HCT116 (cell line): Measurements from ENCODE around the gene EFL1. TPM values are rescaled to one million over a fixed set of nuclear protein-coding genes. Genes with fewer than 3 reads are reported as not detected.

Source experiments
- ATAC-seq: fragments of 200-7000 bp; cut with Tn5 transposase; 2 replicates; pipeline ENCODE4 v1.9.1; 2020; ENCODE audit warnings: mild to moderate bottlenecking, moderate library complexity
- BruUV-seq: library from RNA; stranded (reverse); fragments of 400-500 nt; replicated peaks from 2 replicates; lab custom pipeline; 2021; lab: Mats Ljungman, UMichigan
- CTCF ChIA-PET: fragments of 300-600 bp; sonication (Branson Sonifier 250); formaldehyde crosslinking; loops from one replicate; lab custom pipeline; 2021; ENCODE audit warnings: antibody characterized with exemption; lab: Charles Lee
- POLR2A ChIA-PET: fragments of 300-600, 350-600 bp; sonication (Branson Sonifier 250); formaldehyde crosslinking; loops from one replicate; lab custom pipeline; 2021; ENCODE audit warnings: antibody characterized with exemption; lab: Charles Lee
- RAD21 ChIA-PET, 2 experiments: fragments of 300-600 bp; sonication (Branson Sonifier 250); formaldehyde crosslinking; loops; one replicate each; lab custom pipeline; 2023; ENCODE audit warnings: low total read pairs in 2 of 2; ENCODE audit not compliant: uncharacterized antibody in 2 of 2, unreplicated experiment in 2 of 2, low non-redundant PET in 1 of 2; lab: Charles Lee
- DNase-seq: peaks from one replicate; pipeline ENCODE4 v3.0.0-alpha.2; 2010; ENCODE audit warnings: low read depth, low spot score
- H2AFZ ChIP-seq: fragments of 200-600 bp; shearing (Covaris generic), sonication (generic); 2 replicates; pipeline ENCODE4 v1.6.1; 2017; ENCODE audit warnings: low read depth, mixed run types, mixed read lengths, antibody characterized with exemption, low read length; ENCODE audit not compliant: poor library complexity, severe bottlenecking
- H3K27ac ChIP-seq: 2 replicates; pipeline ENCODE4 v1.5.1; 2012; ENCODE audit warnings: low read depth, low read length
- H3K27me3 ChIP-seq: fragments of 200-600 bp; sonication (generic); 2 replicates; pipeline ENCODE4 v1.6.1; 2016; ENCODE audit warnings: mixed run types, low read length, mixed read lengths; ENCODE audit not compliant: insufficient read depth
- H3K36me3 ChIP-seq, 2 experiments: fragments of 200-500 bp in 1 of 2; fragments of 200-600 bp in 1 of 2; sonication (Bioruptor generic) in 1 of 2; sonication (generic) in 1 of 2; 2 replicates each; pipeline versions ENCODE4 v1.5.1 to v1.6.1; 2014 to 2016; ENCODE audit warnings: low read length in 2 of 2, inconsistent platforms in 1 of 2, mixed read lengths in 1 of 2, mixed run types in 1 of 2; ENCODE audit not compliant: insufficient read depth in 2 of 2, control insufficient read depth in 1 of 2
- H3K4me1 ChIP-seq, 2 experiments: fragments of 200-600 bp in 1 of 2; sonication (generic) in 1 of 2; 2 replicates each; pipeline versions ENCODE4 v1.5.1 to v1.6.1; 2012 to 2017; ENCODE audit warnings: low read length in 2 of 2, inconsistent platforms in 1 of 2, mild to moderate bottlenecking in 1 of 2, mixed read lengths in 1 of 2, mixed run types in 1 of 2, moderate library complexity in 1 of 2; ENCODE audit not compliant: insufficient read depth in 2 of 2, control insufficient read depth in 1 of 2
- H3K4me2 ChIP-seq: fragments of 200-600 bp; sonication (generic); 2 replicates; pipeline ENCODE4 v1.6.1; 2017; ENCODE audit warnings: mixed run types, low read length, mixed read lengths
- H3K4me3 ChIP-seq, 2 experiments: fragments of 200-600 bp in 1 of 2; sonication (generic) in 1 of 2; replicated peaks in 1 of 2; 2 replicates each; pipeline ENCODE4 v1.5.1; 2011 to 2016; ENCODE audit warnings: low read length in 2 of 2, control low read depth in 1 of 2, low read depth in 1 of 2, mild to moderate bottlenecking in 1 of 2, mixed read lengths in 1 of 2, mixed run types in 1 of 2
- H3K79me2 ChIP-seq: fragments of 200-600 bp; sonication (generic); 2 replicates; pipeline ENCODE4 v1.6.1; 2017; ENCODE audit warnings: mild to moderate bottlenecking, mixed run types, low read length, moderate library complexity, mixed read lengths; ENCODE audit not compliant: insufficient read depth
- H3K9ac ChIP-seq: fragments of 200-600 bp; sonication (generic); 2 replicates; pipeline ENCODE4 v1.6.1; 2016; ENCODE audit warnings: low read length, mixed read lengths
- H3K9me2 ChIP-seq: fragments of 200-600 bp; sonication (generic), shearing (Covaris generic); 2 replicates; pipeline ENCODE4 v1.6.1; 2017; ENCODE audit warnings: mixed run types, mild to moderate bottlenecking, moderate library complexity; ENCODE audit not compliant: insufficient read depth
- H3K9me3 ChIP-seq, 2 experiments: fragments of 200-500 bp in 1 of 2; fragments of 200-600 bp in 1 of 2; sonication (Bioruptor generic) in 1 of 2; sonication (generic) in 1 of 2; 2 replicates each; pipeline ENCODE4 v1.6.1; 2014 to 2017; ENCODE audit warnings: low read length in 2 of 2, mixed read lengths in 2 of 2, inconsistent platforms in 1 of 2, low read depth in 1 of 2, mild to moderate bottlenecking in 1 of 2, mixed run types in 1 of 2, moderate library complexity in 1 of 2; ENCODE audit not compliant: control insufficient read depth in 1 of 2, insufficient read depth in 1 of 2
- H4K20me1 ChIP-seq: fragments of 200-600 bp; sonication (generic), shearing (Covaris generic); 2 replicates; pipeline ENCODE4 v1.6.1; 2017; ENCODE audit warnings: mixed run types, mild to moderate bottlenecking, moderate library complexity; ENCODE audit not compliant: insufficient read depth
- CBX3 ChIP-seq: IDR thresholded peaks from 2 replicates; pipeline ENCODE4 v1.6.1; 2012; ENCODE audit warnings: low read depth
- ELF1 ChIP-seq: IDR thresholded peaks from 2 replicates; pipeline ENCODE4 v1.6.1; 2012; ENCODE audit warnings: low read depth, borderline replicate concordance
- EZH2 ChIP-seq: fragments of 200-600 bp; sonication (generic); IDR thresholded peaks from 2 replicates; pipeline ENCODE4 v1.6.1; 2017; ENCODE audit warnings: antibody characterized with exemption, mixed run types
- JUND ChIP-seq: IDR thresholded peaks from 2 replicates; pipeline ENCODE4 v1.6.1; 2012
- MAX ChIP-seq: IDR thresholded peaks from 2 replicates; pipeline ENCODE4 v1.6.1; 2012
- POLR2A ChIP-seq: IDR thresholded peaks from 2 replicates; pipeline ENCODE4 v1.7.0; 2011; ENCODE audit warnings: borderline replicate concordance; ENCODE audit not compliant: insufficient read depth, insufficient read length; ENCODE audit errors: extremely low read depth
- RAD21 ChIP-seq: IDR thresholded peaks from 2 replicates; pipeline ENCODE4 v1.6.1; 2012; ENCODE audit warnings: low read depth, mild to moderate bottlenecking
- SP1 ChIP-seq: IDR thresholded peaks from 2 replicates; pipeline ENCODE4 v1.6.1; 2012; ENCODE audit warnings: low read depth
- TCF7L2 ChIP-seq: IDR thresholded peaks from 2 replicates; pipeline ENCODE4 v1.7.0; 2011; ENCODE audit warnings: borderline replicate concordance, inconsistent platforms; ENCODE audit not compliant: insufficient read depth, insufficient read length; ENCODE audit errors: extremely low read depth
- YY1 ChIP-seq: IDR thresholded peaks from 2 replicates; pipeline ENCODE4 v1.6.1; 2011; ENCODE audit warnings: low read length, low read depth, moderate library complexity, mild to moderate bottlenecking; ENCODE audit not compliant: insufficient replicate concordance; ENCODE audit errors: extremely low read depth
- intact Hi-C: fragments of 100-400 bp; cut with micrococcal nuclease; formaldehyde crosslinking; loops from 2 replicates; pipeline ENCODE4 v1.10.0; 2022
- total RNA-seq: library from RNA; stranded (reverse); gene quantifications from one replicate; pipeline ENCODE4 v1.2.1, GENCODE V29; 2021; ENCODE audit not compliant: unreplicated experiment

The EFL1 gene
- total RNA-seq, 1 experiment from 2014 or later: 12.7 TPM

GRCh38 chr15:82186161-82186560 is 76.4 kb downstream of the EFL1 start:
- Histone ChIP-seq H4K20me1 (no peaks in the 10 kb centered on the region), H3K9me2 (no peaks in the 10 kb centered on the region), H3K4me2 (no peak overlapping the region), H3K79me2 (no peaks in the 10 kb centered on the region), H3K36me3 (no peaks in the 10 kb centered on the region), H3K9me3 (no peaks in the 10 kb centered on the region), H3K4me3 (no peak overlapping the region), H3K4me1 (no peaks in the 10 kb centered on the region), H3K27me3 (no peaks in the 10 kb centered on the region), H3K27ac (no peak overlapping the region), H2AFZ (no peak overlapping the region), H3K9ac (no peak overlapping the region)
- CTCF ChIA-PET: no interaction called here
- ATAC-seq (no peak), DNase-seq (no peak)
- TF ChIP-seq CBX3 (no peak), SP1 (no peak), EZH2 (no peak), MAX (no peak)
- POLR2A ChIA-PET: no interaction called here
- intact Hi-C loops: no loop called here
- BruUV-seq: no TSS peak
- RAD21 ChIA-PET: no interaction called here

- no peaks in the 10 kb centered on the region for H3K27me3 ChIP-seq
- DNase-seq (no peak), ATAC-seq (no peak)
- ChIA-PET POLR2A (no interaction called here), RAD21 (no interaction called here), CTCF (interaction anchor here (1.2 kb wide), 1 partner anchor 13 kb away, joined by 3 read pairs; no protein-coding TSS in a partner anchor)
- no peaks in the 10 kb centered on the region for H3K36me3 ChIP-seq
- no peak overlapping the region for H2AFZ ChIP-seq
- H3K4me2 ChIP-seq: no peak overlapping the region
- no peaks in the 10 kb centered on the region for H3K79me2 ChIP-seq
- H3K9me2 ChIP-seq: no peaks in the 10 kb centered on the region
- H3K4me1 ChIP-seq: no peaks in the 10 kb centered on the region
- H3K27ac ChIP-seq: no peak overlapping the region
- intact Hi-C loops: no loop called here
- no peak overlapping the region for H3K9ac ChIP-seq
- H4K20me1 ChIP-seq: no peaks in the 10 kb centered on the region
- no peaks in the 10 kb centered on the region for H3K9me3 ChIP-seq
- H3K4me3 ChIP-seq: no peak overlapping the region
- TF ChIP-seq POLR2A (no peak), YY1 (no peak), CBX3 (no peak), JUND (no peak), RAD21 (no peak), ELF1 (no peak), TCF7L2 (no peak), MAX (no peak)
- TF ChIP-seq, all 23 proteins: peak for 0
- no TSS peak for BruUV-seq
Measured at GRCh38 chr15:82184776-82185175, 77.8 kb downstream of the EFL1 start.
